Measurements from ENCODE around the gene TEDC2.
"Not testable (repeated sequence)": the region's sequence is repeated elsewhere in the genome, so short reads cannot be mapped to it uniquely, and the experiment has no call there.

The TEDC2 gene, protein sequence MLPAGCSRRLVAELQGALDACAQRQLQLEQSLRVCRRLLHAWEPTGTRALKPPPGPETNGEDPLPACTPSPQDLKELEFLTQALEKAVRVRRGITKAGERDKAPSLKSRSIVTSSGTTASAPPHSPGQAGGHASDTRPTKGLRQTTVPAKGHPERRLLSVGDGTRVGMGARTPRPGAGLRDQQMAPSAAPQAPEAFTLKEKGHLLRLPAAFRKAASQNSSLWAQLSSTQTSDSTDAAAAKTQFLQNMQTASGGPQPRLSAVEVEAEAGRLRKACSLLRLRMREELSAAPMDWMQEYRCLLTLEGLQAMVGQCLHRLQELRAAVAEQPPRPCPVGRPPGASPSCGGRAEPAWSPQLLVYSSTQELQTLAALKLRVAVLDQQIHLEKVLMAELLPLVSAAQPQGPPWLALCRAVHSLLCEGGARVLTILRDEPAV

DNA sequence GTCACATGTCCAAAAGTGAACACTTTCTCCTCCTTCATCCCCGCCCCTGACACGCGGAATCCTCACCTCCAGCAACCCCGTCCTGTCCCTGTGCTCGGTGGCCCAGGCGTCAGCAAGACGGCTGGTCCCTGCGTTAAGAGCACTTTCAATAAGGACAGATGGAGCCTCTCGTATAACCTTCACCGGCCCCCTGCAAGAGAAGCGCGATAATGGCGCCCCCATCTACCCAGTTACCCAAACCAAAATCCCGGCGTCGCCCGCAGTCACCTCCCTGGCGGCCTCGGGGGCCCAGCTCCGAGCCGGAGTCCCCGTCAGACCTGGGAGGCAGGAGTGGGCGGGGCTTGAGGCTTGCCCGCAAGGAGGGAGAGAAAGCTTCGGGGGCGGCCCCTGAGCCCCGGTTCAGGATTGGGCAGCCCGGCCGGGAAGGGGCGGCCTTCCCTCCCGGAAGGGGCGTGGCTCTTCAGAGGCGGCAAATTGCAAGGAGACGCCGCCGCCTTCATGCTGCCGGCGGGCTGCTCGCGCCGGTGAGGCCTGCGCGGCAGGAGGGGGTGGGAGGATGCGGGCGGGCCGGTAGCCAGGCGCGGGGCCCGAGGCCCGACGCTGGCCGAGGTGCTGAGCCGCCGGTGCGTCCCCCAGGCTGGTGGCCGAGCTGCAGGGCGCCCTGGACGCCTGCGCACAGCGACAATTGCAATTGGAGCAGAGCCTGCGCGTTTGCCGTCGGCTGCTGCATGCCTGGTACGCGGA is at the start of gene TEDC2:
TSS of gene TEDC2 (plus strand) at position 463 of the 744 bp plus-strand sequence. CDS start at position 499, 36 bp downstream.
- DNase-seq (ENCODE audit: low read depth), result peak; percentile 86

DNA sequence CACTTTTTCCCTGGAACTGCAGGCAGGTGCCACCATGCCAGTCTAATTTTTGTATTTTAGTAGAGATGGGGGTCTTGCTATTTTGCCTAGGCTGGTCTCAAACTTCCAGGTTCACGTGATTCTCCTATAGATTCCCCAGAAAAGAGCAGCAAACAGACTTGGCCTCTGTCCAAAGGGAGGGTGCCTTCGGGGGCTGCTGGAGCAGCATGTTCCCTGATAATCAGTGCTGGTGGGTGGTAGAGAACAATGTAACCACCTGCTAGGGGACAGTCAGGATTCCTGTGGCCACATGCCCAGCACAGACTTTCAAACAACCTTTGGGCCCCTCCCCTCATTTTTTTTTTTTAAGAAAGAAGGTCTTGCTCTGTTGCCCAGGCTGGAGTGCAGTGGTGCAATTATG is 44.8 kb upstream of the TEDC2 start:
- no peak for DNase-seq (ENCODE audit: low read depth)

DNA sequence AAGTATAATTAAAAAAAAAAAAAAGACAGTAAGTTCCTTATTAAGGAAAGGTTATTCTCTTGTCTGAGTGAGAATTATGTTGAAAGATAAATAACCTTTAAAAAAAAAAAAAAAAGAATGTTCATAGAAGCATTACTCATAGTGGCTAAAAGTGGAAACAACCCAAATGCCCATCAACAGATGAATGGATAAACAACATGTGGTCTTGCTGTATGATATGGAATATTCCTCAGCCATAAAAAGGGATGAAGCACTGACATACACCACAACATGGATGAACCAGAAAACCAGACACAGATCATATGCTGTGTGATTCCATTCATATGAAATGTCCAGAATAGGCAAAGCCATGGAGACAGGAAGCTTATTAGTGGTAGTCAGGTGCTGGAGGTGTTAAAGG is 39.9 kb upstream of the TEDC2 start:
- no peak for DNase-seq (ENCODE audit: low read depth)

DNA sequence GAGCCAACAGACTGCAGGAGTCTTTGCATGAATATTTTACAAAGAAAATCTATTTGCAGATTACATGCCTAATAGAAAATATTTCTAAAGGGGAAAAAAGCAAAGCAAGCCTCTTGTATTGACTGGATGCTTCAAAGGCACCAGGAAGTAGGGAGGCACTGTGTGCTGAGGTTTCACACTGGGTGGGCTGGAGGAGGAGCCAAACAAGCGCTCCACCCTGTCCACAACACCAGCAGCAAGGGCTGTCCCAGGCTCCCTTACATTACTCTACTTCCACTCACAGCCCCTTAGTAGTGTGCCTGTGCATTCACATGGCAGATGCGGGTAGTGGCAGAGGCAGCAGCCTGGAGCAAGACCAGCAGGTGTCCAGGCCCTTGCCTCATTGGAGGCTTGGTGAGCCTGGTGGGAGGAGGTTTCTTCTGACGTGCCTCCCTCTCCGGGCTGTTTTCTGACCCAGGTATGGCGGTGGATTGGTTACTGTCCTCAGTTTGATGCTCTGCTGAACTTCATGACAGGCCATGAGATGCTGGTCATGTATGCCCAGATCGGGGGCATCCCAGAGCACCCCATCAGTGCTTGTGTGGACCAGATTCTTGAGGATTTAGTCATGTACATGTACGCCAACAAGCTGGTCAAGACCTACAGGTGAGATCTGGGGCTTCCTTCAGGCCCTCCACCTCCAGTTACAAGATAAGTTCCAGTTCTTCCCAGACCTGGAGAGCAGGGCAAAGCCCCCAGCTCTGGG is 37.6 kb upstream of the TEDC2 start:
- no peak for DNase-seq (ENCODE audit: low read depth)

DNA sequence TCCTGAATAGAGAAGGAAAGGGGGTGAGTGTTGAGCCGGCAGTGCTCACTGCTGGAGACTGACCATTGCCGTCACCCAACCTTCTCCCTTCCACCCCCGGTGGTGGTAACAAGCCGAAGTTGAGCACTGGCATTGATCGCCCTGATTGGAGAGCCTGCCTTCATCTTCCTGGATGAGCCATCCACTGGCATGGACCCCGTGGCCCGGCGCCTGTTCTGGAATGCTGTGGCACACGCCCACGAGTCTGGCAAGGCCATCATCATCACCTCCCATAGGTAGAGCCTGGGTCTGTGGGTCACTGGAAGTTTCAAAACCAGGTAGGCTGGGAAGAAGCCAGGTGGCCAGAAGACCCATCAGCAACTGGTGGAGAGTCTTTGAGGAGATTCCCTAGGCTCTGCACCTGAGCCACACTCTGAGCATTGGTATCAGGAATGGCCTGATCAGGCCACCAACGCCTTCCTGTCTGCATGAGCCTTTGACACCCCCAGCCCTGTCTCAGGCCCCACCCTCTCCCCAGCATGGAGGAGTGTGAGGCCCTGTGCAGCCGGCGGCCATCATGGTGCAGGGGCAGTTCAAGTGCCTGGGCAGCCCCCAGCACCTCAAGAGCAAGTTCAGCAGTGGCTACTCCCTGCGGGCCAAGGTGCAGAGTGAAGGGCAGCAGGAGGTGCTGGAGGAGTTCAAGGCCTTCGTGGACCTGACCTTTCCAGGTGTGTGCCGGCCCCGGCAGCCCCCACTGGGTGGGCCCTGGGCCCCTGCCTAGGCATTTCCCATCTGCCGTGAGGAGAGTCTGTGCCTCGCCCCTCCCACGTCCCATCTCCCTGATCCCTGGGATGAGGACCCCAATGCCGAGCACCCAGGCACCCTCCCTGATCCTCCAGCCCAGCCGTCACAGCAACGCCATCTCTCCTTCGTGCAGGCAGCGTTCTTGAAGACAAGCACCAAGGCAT is 35.6 kb upstream of the TEDC2 start:
- no peak for DNase-seq (ENCODE audit: low read depth)

DNA sequence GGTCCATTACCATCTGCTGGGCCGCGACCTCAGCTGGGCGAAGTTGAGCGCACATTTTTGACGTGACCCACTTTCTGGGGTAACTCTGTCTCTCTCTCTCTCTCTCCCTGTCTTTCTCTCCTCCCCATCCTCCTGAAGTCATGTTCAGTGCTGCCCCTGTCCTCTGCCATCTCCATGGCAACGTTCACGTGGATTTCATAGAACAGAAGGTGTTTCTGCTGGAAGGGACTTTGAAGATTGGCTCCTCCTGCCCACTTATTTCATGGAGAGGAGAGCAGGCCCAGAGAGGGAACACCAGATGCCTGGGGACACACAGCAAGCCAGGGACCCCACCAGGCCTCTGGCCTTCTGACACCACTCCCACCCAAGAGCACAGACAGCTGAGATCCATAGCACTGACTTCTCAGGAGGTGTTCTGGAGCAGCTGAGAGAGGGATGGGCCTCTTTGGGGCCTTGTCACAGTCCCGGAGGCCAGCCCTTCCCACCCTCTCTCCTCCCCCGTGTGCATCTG is 34.8 kb upstream of the TEDC2 start:
- no peak for DNase-seq (ENCODE audit: low read depth)

DNA sequence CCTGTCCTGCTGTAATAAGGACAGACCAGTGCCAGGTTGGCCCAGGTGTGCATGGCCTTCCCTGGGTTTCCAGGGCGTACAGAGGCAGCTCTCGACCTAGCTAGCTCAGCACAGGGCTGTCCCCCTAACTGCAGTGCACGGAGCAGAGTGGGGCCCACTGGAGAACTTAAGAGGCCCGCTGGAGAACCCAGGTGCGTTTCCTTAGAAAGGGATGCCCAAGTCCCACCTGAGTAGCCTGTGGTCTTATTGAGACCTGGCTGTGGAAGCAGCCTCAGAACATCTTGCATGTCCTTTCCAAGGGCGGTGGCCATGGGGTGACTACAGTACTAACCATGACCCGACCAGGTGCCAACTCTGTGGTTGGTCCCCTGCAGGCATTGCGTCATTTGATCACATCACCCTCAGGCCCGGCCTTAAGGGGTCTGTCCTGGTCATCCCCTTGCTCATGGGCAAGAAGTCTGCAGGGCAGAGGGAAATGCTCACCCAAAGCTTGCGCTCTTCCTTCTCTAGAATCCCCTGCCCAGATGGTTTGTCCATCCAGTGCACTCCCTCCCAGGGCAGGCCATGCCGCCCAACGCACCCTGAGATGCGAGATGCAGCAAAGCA is 34.0 kb upstream of the TEDC2 start:
- DNase-seq (ENCODE audit: low read depth), result no peak

DNA sequence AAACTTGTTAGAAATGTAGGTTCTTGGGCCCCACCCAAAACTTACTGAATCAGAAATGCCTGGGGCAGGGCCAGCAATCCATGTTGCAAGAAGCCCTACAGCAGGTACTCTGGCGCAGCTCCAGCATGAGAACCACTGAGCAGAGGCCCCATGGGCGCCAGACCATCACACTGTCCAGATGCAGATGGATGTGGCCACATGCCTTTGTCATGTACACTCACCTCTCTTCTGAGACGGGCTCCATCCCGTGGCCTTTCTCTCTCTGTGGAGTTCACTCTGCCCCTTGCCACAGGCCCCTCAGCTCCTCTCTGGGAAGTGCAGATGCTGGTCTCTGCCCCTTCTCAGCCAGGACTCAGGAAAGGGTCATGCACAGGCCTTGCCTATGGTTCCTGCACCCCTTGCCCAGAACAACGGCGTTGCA is 33.0 kb upstream of the TEDC2 start:
- no peak for DNase-seq (ENCODE audit: low read depth)

DNA sequence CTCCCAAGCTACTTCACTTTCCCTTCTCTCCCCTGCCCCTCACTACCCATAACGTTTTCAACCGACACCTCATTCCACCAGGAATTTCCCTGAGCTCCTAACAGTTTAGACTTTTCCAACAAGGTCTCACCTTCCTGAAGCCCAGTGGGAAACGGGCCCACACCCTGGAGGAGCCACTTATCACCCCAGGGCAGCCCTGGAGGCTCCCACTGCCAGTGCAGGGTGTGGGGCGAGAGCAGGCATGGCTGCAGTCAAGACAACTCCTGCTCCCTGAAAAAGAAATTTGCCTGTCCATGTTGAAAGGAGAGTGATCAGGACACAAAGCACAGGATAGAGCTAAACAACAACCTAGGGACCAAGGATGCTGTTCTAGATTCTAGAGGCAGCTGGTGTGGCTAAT is 32.4 kb upstream of the TEDC2 start:
- DNase-seq (ENCODE audit: low read depth), result no peak

DNA sequence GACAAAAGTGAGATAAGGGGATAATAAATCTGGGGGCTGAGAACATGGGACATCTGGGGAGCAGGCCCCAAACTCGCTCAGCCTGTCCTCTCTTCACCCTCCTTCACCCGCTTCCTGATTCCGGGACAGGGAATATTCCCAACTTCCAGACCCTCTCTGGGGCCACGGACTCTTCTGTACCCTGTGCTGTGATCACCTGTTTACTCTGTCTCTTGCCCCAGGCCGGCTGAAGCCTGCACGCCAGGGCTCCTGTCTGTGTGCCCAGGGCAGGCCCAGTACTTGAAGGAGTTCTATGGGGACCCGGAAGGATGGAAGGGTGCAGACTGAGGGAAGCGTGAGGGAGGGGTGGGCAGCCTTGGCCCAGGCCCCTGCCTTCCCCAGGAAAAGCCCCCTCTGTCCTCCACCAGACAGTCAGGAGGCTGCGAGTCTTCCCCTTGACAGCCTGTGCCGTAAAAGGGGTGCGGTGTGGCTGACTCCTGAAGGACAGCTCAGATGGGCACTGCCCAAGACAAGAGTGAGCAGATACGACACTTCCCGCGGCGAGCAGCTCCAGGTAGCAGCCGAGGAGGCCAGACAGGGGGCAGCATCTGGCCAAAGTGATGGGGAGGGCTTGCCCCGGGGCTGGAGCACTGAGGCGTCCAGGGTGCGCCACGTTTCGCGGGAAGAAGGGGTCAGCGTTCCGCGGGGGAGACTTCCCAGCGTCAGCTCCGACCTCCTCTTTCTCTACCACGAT is 31.7 kb upstream of the TEDC2 start:
- DNase-seq (ENCODE audit: low read depth), result peak; percentile 24

DNA sequence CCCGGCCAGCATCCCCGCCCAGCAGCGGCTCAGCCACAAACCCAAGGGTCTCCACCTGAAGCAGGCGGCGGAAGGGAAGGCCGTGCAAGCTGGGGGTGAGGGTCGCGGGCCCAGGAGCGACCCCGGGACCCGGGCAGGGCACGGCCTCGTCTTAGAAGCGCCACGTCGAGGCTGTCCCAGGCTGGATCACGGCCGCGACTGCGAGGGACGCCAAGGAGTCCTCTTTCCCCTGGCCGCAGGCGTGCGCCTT is 31.2 kb upstream of the TEDC2 start:
- DNase-seq (ENCODE audit: low read depth), result no peak

DNA sequence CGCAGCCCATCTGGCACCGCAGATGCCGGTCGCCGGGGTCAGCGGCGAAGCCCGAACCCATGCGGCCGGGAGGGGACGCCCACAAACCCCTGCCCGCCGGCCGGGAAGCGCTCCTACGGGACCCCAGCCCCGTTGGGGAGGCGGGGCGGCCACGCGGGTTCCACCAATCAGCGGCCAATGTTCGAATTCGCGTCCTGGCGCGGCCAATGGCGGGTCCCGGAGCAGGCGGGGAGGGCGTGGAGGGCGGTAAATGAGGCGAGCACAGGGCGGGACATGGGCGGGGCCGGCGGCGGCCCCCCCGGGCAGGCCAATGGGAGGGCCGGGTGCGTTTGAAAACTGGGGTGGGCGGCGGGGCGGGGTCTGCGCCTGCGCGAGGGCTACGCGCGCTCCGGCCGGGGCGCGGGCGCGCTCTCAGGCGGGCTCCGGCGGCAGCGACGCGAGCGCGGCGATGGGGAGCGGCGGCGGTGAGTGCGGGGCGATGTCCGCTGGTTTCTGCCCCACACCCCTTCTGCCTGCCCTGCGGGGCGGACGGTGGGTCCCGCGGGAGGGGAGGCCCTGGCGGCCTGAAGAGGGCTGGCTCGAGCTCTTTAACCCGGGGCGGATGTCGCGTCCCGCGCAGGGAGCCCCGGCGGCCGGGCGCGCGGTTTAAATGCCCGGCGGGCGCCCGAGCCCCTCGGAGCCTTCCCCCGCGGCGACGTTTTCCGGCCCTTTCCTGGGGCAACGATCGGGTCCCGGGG is 30.7 kb upstream of the TEDC2 start, which contains the start of gene CCNF:
TSS of gene CCNF (plus strand) at position 414 of the 737 bp plus-strand sequence. CDS start at position 449, 35 bp downstream.
- peak; percentile 81 for DNase-seq (ENCODE audit: low read depth)

DNA sequence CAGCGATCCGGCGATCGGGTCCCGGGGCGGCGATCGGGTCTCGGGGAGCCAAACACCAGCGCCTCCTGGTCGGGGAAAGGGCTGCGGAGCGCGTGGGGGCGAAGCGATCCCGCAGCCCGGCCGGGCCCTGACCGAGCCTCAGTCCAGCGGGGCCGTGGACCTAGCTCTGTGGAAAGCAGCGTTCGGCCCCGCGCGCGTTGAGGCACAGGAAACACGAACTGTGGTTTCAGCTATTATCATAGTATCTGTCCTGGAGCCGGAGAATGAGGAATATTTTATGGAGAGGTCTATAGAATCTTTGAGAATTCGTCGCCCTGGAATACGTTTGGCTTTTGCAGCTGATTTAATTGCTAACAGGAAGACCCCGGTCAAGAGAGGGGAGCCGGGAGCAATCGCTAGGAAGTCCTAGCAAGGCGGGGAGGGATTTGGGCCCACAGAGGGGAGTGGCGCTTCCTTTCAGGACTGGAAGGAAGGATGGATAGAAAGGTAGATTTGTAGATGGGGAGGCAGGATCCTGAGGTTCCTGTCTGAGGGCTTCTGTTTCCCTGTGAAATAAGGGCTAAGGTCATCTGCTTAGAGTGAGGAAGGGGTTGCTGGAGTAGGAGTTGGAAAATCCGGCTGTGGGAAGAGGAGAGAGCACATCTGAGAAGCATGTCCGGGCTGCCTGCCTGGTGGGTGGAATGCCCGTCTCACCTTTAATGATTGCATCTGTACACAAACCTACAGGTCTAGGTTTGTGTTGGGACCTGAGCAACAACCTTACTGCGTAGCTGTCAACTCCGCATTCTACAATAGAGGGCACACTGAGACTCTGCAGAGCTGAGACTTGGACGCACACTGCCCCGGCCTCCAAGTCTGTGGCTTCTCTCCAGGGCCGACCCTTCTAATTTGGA is 29.9 kb upstream of the TEDC2 start:
- no peak for DNase-seq (ENCODE audit: low read depth)

DNA sequence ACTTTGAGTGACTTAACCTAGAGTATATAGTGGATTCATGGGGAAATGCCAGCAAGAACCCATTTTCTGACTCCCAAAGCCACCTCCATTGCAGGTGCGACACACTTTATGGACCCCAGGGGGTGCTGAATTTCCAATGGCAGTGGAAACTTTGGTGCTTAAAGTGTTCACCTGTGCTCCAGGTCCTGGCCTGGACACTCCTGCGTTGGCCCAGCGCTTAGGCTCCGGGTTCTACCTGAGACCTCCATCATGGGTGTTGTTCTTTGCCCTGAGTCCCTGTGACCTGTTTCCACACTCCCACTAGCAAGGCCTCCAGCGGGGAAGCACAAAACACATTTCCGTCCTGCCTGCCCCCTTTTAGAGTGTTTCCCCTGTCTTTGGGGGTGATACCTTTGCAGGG is 27.6 kb upstream of the TEDC2 start:
- DNase-seq (ENCODE audit: low read depth), result no peak

DNA sequence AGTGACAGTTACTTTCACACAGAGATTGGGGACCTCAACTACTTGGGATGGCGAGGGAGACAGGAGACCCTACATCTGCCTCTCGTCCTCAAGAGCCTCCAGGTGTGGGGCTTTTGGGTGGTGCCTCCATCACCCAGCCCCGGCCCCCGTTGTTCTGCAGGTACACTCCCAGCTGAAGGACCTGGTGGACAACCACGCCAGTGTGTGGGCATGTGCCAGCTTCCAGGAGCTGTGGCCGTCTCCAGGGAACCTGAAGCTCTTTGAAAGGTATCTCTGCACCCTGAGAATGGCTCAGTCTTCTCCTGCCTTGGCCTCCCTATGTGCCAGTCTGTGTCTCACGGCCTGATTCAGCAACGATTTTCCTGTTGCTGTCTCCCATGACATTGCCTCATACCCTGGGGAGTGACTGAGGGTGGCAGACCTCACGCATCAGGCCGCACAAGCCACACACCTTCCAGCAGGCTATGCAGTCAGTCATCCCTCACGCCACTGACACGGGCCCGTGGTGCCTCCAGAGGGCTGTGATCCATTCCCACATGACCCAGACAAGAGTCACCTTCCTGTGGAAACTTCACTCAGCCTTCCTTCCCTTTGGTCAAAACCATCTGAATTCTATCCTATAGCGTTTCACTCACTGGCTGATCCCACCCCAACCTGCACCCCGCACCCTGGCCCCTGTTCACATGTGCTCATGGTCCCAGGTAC is 27.0 kb upstream of the TEDC2 start:
- no peak for DNase-seq (ENCODE audit: low read depth)

DNA sequence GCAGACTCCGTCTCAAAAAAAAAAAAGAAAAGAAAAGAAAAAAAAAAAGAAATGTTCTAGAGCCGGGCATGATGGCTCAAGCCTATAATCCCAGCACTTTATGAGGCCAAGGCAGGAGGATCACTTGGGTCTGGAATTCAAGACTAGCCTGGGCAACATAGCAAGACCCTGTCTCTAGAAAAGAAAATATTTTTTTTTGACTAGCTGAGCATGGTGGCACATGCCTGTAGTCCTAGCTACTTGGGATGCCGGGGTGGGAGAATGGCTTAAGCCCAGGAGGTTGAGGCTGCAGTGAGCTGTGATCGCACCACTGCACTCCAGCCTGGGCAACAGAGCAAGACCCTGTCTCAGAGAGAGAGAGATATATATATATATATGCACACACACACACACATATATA is 24.7 kb upstream of the TEDC2 start:
- not testable (repeated sequence) for DNase-seq (ENCODE audit: low read depth)

DNA sequence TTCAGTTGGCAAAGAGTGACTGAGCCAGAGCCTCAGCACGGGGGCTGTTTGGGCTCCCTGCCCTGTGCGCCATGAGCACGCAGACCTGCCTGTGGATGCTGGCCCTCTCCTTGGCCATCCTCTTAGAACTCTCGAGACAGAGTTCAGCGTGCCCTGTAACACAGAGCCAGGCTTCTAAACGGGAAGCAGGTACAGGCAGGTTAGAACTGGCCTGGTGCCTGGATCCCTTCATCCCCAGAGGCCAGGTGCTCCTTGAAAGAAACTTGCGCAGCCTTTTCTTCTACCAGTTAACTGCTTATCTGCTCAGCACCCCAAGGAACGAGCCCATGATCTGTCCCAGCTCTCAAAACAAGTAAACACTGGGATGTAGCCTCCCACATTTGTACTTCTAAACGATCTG is 23.8 kb upstream of the TEDC2 start:
- DNase-seq (ENCODE audit: low read depth), result no peak
